Measurements from ENCODE around the gene MTAP.

MTAP gene

GRCh38 chr9:21968331-21969010 is 166.0 kb downstream of the MTAP start:
- Histone ChIP-seq H3K79me2 (no peaks in the 10 kb centered on the region), H3K9me3 (ENCODE audit: control insufficient read depth, low read length) (no peaks in the 10 kb centered on the region), H3K4me2 (ENCODE audit: low read length) (no peak overlapping the region), H2AFZ (no peak overlapping the region), H3K27ac (no peak overlapping the region), H3K36me3 (ENCODE audit: control insufficient read depth, insufficient read depth, low read length) (no peaks in the 10 kb centered on the region), H3K9ac (no peak overlapping the region), H3K27me3 (ENCODE audit: control insufficient read depth, insufficient read depth, low read length) (peaks cover 22% of the 10 kb centered on the region), H3K4me3 (ENCODE audit: low read depth, low read length) (no peak overlapping the region), H3K4me1 (no peaks in the 10 kb centered on the region)
- TF ChIP-seq CTCF (IDR thresholded peaks at IDR 0.05) = no peak

DNA sequence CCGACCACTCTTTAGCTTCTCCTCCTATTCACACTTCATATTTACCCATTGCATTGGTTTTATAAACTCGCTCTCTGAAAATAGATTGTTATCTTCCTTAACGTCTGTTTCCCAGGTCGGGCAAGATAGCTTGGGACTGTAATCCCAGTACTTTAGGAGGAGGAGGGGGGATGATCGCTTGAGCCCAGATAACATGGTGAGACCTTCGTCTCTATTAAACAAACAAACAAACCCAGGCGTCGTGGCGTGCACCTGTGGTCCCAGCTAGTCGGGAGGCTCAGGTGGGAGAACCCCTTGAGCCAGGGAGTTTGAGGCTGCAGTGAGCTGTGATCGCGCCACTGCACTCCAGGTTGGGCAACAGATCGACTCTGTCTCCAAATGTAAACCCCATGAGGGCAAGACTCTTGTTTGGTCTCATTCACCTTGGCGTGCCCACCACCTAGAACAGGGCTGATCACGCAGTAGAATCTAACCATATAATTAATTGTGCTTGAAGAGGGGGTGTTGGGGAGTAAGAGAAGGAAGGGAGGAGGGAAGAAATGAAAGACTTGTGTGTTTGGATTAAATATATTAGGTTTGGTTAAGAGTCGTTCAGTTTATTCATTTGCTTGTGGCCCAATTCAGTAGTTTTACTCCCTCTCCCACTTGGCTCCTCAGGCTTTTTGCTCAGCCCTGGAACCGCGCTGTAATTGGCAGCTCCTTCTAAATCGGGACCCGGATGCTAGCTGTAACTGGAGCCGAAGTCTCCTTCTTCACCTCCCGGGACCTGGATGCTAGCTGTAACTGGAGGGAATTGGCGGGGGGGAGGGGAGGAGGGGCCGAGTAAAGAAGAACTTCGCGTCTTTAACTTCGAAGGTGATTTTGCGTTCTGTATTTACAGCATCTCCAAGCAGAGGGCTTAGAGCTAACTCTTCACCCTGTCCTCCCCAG is 166.8 kb downstream of the MTAP start:
- Histone ChIP-seq H3K4me2 (ENCODE audit: low read length) (no peak overlapping the region), H3K9me3 (ENCODE audit: control insufficient read depth, low read length) (no peaks in the 10 kb centered on the region), H3K27ac (no peak overlapping the region), H3K27me3 (ENCODE audit: control insufficient read depth, insufficient read depth, low read length) (peaks cover 23% of the 10 kb centered on the region), H3K36me3 (ENCODE audit: control insufficient read depth, insufficient read depth, low read length) (no peaks in the 10 kb centered on the region), H3K79me2 (no peaks in the 10 kb centered on the region), H2AFZ (no peak overlapping the region), H3K9ac (no peak overlapping the region), H3K4me3 (ENCODE audit: low read depth, low read length) (no peak overlapping the region), H3K4me1 (no peaks in the 10 kb centered on the region)
- TF ChIP-seq CTCF (IDR thresholded peaks at IDR 0.05) = no peak

DNA sequence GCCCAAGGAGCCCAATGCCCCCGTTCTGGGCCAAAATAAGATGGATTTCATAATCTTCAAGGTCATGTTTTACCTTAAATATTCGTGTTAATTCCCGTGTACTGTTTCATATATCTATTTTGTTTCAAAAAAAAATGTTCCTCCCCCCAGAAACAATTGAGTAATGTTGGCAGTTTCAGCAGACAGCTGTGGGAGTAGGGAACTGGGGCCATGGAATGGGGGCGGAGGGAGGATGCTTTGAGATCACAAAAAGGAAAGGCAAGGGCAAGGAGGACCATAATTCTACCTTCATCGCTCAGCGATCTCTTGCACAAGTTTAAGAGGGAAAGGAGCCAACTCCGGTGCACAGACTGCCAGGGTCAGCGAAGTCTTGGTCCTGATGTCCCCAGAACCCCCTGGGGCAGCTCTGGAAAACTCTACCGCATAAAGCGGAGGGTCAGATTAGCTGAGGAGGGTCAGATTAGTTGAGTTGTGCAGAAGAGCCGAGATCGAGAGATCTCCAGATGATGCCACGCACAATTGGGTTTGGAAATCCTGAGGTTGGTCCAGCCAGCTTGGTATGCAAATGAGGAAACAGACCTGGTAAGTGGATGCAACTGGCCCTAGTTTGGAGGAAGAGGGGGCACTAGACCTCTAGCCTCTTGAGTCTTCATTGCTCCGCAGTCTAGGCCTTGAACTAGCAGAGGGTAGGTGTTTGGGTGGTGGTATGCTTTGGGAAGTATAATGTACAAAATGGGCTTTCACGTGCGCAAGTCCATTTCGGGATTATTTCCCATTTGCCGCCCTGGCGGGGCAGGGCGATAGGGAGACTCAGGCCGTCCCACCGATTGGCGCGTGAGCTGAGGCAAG is 167.7 kb downstream of the MTAP start:
- TF ChIP-seq CTCF (IDR thresholded peaks at IDR 0.05) = no peak
- Histone ChIP-seq H2AFZ (no peak overlapping the region), H3K36me3 (ENCODE audit: control insufficient read depth, insufficient read depth, low read length) (no peaks in the 10 kb centered on the region), H3K9me3 (ENCODE audit: control insufficient read depth, low read length) (no peaks in the 10 kb centered on the region), H3K79me2 (no peaks in the 10 kb centered on the region), H3K9ac (no peak overlapping the region), H3K4me2 (ENCODE audit: low read length) (no peak overlapping the region), H3K27me3 (ENCODE audit: control insufficient read depth, insufficient read depth, low read length) (peaks cover 26% of the 10 kb centered on the region), H3K27ac (no peak overlapping the region), H3K4me1 (no peaks in the 10 kb centered on the region), H3K4me3 (ENCODE audit: low read depth, low read length) (no peak overlapping the region)

DNA sequence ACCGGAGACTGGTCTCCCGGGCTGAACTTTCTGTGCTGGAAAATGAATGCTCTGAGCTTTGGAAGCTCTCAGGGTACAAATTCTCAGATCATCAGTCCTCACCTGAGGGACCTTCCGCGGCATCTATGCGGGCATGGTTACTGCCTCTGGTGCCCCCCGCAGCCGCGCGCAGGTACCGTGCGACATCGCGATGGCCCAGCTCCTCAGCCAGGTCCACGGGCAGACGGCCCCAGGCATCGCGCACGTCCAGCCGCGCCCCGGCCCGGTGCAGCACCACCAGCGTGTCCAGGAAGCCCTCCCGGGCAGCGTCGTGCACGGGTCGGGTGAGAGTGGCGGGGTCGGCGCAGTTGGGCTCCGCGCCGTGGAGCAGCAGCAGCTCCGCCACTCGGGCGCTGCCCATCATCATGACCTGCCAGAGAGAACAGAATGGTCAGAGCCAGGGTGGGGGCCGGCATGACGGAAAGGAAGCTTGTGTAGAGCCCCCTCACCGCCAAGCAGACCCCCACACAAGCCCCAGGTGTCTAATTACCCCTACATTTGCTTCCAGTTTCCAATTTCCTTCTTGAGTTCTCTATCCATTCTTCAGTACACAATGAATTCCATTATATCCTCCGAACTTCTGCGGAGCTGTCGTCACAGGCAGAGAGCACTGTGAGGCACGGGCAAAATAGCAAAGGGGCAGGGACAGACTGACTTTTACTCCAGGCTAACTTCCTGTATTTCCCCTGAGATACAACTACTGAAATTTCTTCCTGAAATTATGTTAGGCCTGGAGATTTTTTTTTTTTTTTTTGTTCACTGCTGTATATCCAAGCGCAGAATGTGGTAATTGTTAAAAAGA is 168.6 kb downstream of the MTAP start:
- TF ChIP-seq CTCF (IDR thresholded peaks at IDR 0.05) = no peak
- Histone ChIP-seq H3K4me1 (no peaks in the 10 kb centered on the region), H3K4me2 (ENCODE audit: low read length) (no peak overlapping the region), H3K27ac (no peak overlapping the region), H3K9ac (no peak overlapping the region), H3K36me3 (ENCODE audit: control insufficient read depth, insufficient read depth, low read length) (no peaks in the 10 kb centered on the region), H3K9me3 (ENCODE audit: control insufficient read depth, low read length) (no peaks in the 10 kb centered on the region), H3K27me3 (ENCODE audit: control insufficient read depth, insufficient read depth, low read length) (peaks cover 30% of the 10 kb centered on the region), H2AFZ (no peak overlapping the region), H3K4me3 (ENCODE audit: low read depth, low read length) (no peak overlapping the region), H3K79me2 (no peaks in the 10 kb centered on the region)

Measured in parathyroid adenoma (tissue), 2 donors.